ENCODE results near the gene ADIPOQ. TPM values are rescaled to one million over a fixed set of nuclear protein-coding genes. Genes with fewer than 3 reads are reported as not detected.
"Not testable (repeated sequence)": the region's sequence is repeated elsewhere in the genome, so short reads cannot be mapped to it uniquely, and the experiment has no call there.

ADIPOQ gene
- total RNA-seq, 1 donor from 2014 or later = not detected

- Histone ChIP-seq H3K4me3 (no peak overlapping the region), H3K4me1 (peaks cover 6% of the 10 kb centered on the region), H3K9me3 (ENCODE audit: low read depth) (no peaks in the 10 kb centered on the region), H3K27me3 (no peaks in the 10 kb centered on the region), H3K79me2 (ENCODE audit: low read depth) (no peaks in the 10 kb centered on the region), H3K27ac (no peak overlapping the region), H3K36me3 (no peaks in the 10 kb centered on the region), H4K20me1 (ENCODE audit: low read depth) (no peaks in the 10 kb centered on the region), H2AFZ (replicated peaks) (no peak overlapping the region), H3K4me2 (no peak overlapping the region), H3F3A (ENCODE audit: low read depth) (no peaks in the 10 kb centered on the region), H3K9ac (no peak overlapping the region)
- Mint-ChIP-seq H3K4me3 (no peak overlapping the region), H3K36me3 (no peaks in the 10 kb centered on the region), H3K27me3 (ENCODE audit: insufficient read depth, low read depth) (no peaks in the 10 kb centered on the region), H3K4me1 (no peaks in the 10 kb centered on the region), H3K27ac (no peak overlapping the region), H3K9me3 (no peaks in the 10 kb centered on the region)
- no peak for DNase-seq (ENCODE audit: low spot score)
- no peak for TF ChIP-seq EZH2 (IDR thresholded peaks at IDR 0.05)
- no peak for TF ChIP-seq CTCF (IDR thresholded peaks at IDR 0.05)
- no peak for TF ChIP-seq EZH2phosphoT487 (IDR thresholded peaks at IDR 0.05)
These were observed 24.0 kb upstream of the ADIPOQ start for GRCh38 chr3:186818516-186818915.

- H3K9ac ChIP-seq = no peak overlapping the region
- H3K9me3 ChIP-seq (ENCODE audit: low read depth) = no peaks in the 10 kb centered on the region
These were observed 23.6 kb upstream of the ADIPOQ start for GRCh38 chr3:186818956-186819355.

GRCh38 chr3:186821429-186822387 is 20.8 kb upstream of the ADIPOQ start:
- no peak overlapping the region for H3K9ac ChIP-seq
- peak; percentile 63 for DNase-seq (ENCODE audit: low spot score)
- H3K4me3 Mint-ChIP-seq = no peak overlapping the region
- peaks cover 28% of the 10 kb centered on the region for H3F3A ChIP-seq (ENCODE audit: low read depth)
- no peak overlapping the region for H3K27ac ChIP-seq
- no peak overlapping the region for H3K4me2 ChIP-seq
- no peaks in the 10 kb centered on the region for H3K36me3 ChIP-seq
- no peak overlapping the region for H2AFZ ChIP-seq (replicated peaks)
- H3K9me3 Mint-ChIP-seq = no peaks in the 10 kb centered on the region
- TF ChIP-seq CTCF (IDR thresholded peaks at IDR 0.05) = peak; percentile 82
- TF ChIP-seq EZH2 (IDR thresholded peaks at IDR 0.05) = no peak
- TF ChIP-seq EZH2phosphoT487 (IDR thresholded peaks at IDR 0.05) = no peak
- peaks cover 27% of the 10 kb centered on the region for H3K27me3 ChIP-seq
- no peaks in the 10 kb centered on the region for H3K9me3 ChIP-seq (ENCODE audit: low read depth)
- no peaks in the 10 kb centered on the region for H3K36me3 Mint-ChIP-seq
- peaks cover 12% of the 10 kb centered on the region for H3K27me3 Mint-ChIP-seq (ENCODE audit: insufficient read depth, low read depth)
- peaks cover 26% of the 10 kb centered on the region for H3K4me1 Mint-ChIP-seq
- peaks cover 10% of the 10 kb centered on the region for H4K20me1 ChIP-seq (ENCODE audit: low read depth)
- H3K4me1 ChIP-seq = peaks cover 26% of the 10 kb centered on the region
- no peak overlapping the region for H3K4me3 ChIP-seq
- no peaks in the 10 kb centered on the region for H3K79me2 ChIP-seq (ENCODE audit: low read depth)
- H3K27ac Mint-ChIP-seq = peak overlapping the region; percentile 50

More at GRCh38 chr3:186818956-186819355, 23.6 kb upstream of the ADIPOQ start:
- no peaks in the 10 kb centered on the region for H3K36me3 Mint-ChIP-seq
- Histone ChIP-seq H3K36me3 (no peaks in the 10 kb centered on the region), H3K27me3 (peaks cover under 1% of the 10 kb centered on the region), H3K27ac (no peak overlapping the region), H3K4me3 (no peak overlapping the region), H2AFZ (replicated peaks) (no peak overlapping the region), H3K79me2 (ENCODE audit: low read depth) (no peaks in the 10 kb centered on the region), H3K4me2 (no peak overlapping the region), H3K4me1 (peaks cover 7% of the 10 kb centered on the region), H4K20me1 (ENCODE audit: low read depth) (no peaks in the 10 kb centered on the region), H3F3A (ENCODE audit: low read depth) (peaks cover 2% of the 10 kb centered on the region)
- no peak overlapping the region for H3K4me3 Mint-ChIP-seq
- H3K4me1 Mint-ChIP-seq = peaks cover 2% of the 10 kb centered on the region
- TF ChIP-seq EZH2phosphoT487 (IDR thresholded peaks at IDR 0.05) (no peak), CTCF (IDR thresholded peaks at IDR 0.05) (no peak), EZH2 (IDR thresholded peaks at IDR 0.05) (no peak)
- no peaks in the 10 kb centered on the region for H3K9me3 Mint-ChIP-seq
- H3K27ac Mint-ChIP-seq = no peak overlapping the region
- no peak for DNase-seq (ENCODE audit: low spot score)
- H3K27me3 Mint-ChIP-seq (ENCODE audit: insufficient read depth, low read depth) = no peaks in the 10 kb centered on the region

GRCh38 chr3:186822388-186822759 is 20.1 kb upstream of the ADIPOQ start:
- H3K9me3 Mint-ChIP-seq; H3K36me3 ChIP-seq; H3K79me2 ChIP-seq (ENCODE audit: low read depth); H3K36me3 Mint-ChIP-seq; H3K4me2 ChIP-seq; H3K4me3 Mint-ChIP-seq; H2AFZ ChIP-seq (replicated peaks); H3K27ac Mint-ChIP-seq; H3K4me3 ChIP-seq; H4K20me1 ChIP-seq (ENCODE audit: low read depth); DNase-seq (ENCODE audit: low spot score); H3K9ac ChIP-seq; H3K27ac ChIP-seq; H3K9me3 ChIP-seq (ENCODE audit: low read depth): not testable (repeated sequence)
- H3K27me3 Mint-ChIP-seq (ENCODE audit: insufficient read depth, low read depth) = peaks cover 12% of the 10 kb centered on the region
- peaks cover 28% of the 10 kb centered on the region for H3F3A ChIP-seq (ENCODE audit: low read depth)
- H3K4me1 ChIP-seq = peaks cover 26% of the 10 kb centered on the region
- H3K4me1 Mint-ChIP-seq = peaks cover 26% of the 10 kb centered on the region
- H3K27me3 ChIP-seq = peaks cover 33% of the 10 kb centered on the region

Measured in neural progenitor cell (in vitro differentiated cells).